K562 treated with DMSO at 1 percent for 12 hours (cell line): ENCODE data around the gene HEATR5A. TPM values are rescaled to one million over a fixed set of nuclear protein-coding genes. Genes with fewer than 3 reads are reported as not detected.

ENCODE experiments used
- total RNA-seq: library from RNA; unstranded; fragments of 300-600 nt; gene quantifications from 2 replicates; pipeline ENCODE4 v1.2.3, GENCODE V29; 2022; ENCODE audit not compliant: insufficient read depth

HEATR5A gene
- total RNA-seq = 9.3 and 16.3 TPM in 2 replicates

GRCh38 chr14:31420319-31421111 is at the start of gene HEATR5A:
TSS of gene HEATR5A (minus strand) at chr14:31420550. CDS start at chr14:31402975, 17,575 bp downstream.

GRCh38 chr14:31456841-31457664 is 36.7 kb upstream of the HEATR5A start, which contains the start of gene DTD2:
TSS of gene DTD2 (minus strand) at chr14:31457506. CDS start at chr14:31457393, 113 bp downstream.

Other genes starting within 250 kb of the HEATR5A start
- 30.4 and 56.5 TPM in 2 replicates for gene HECTD1, start 212.8 kb downstream of the HEATR5A start, total RNA-seq
- 4.2 and 6.0 TPM in 2 replicates for gene DTD2, start 37.0 kb upstream of the HEATR5A start, total RNA-seq
- not detected in 2 replicates for gene GPR33, start 67.5 kb upstream of the HEATR5A start, total RNA-seq
- 2.6 and 4.4 TPM in 2 replicates for gene NUBPL, start 140.9 kb upstream of the HEATR5A start, total RNA-seq